Activated naive CD4-positive, alpha-beta T cell treated with anti-CD3 and anti-CD28 coated beads, Interleukin-2, amount 50 U/mL, for 16 hours (primary cell): ENCODE measurements around the gene GRIP1.
"Not testable (repeated sequence)": the region's sequence is repeated elsewhere in the genome, so short reads cannot be mapped to it uniquely, and the experiment has no call there.

Experiments
- DNase-seq: peaks from one replicate; pipeline ENCODE4 v3.0.0-alpha.2; 2020

Gene GRIP1

DNA sequence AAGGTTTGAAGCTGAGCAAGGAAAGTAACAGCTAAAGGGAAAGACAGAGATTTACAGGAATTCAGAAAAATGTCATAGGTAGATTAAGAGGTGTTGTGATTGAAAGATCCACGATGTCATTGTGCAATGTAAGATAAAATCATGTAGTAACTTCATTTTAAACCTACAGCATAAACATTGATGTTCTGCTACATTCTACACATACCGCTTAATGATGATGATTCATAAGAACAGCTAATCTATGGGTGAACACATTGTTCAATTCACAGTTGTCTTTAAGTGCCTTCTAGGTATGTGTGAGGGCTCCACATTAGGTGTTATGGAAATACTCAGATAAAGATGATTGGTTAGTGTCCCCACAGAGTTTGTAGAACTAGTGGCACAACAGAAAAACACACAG, 170.9 kb downstream of the GRIP1 start:
- no peak for DNase-seq

DNA sequence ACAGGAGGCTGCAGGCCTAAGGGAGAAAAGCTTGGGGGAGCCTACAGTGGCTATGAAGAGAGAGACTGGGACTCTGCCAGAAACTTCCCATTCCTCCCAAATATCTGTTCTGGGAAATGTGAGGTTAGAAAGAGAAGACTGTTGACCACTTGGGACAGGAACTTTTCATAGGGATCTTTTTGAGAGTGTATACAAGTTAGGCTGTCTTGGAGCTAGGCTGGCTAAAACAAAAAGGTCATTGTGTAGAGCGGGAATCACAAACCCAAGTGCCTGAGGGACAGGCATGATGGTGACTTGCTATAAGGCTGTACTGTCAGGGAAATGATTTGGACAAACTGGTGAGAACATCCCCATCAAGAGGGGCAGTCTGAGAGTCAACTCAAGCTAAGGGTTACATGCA, 175.1 kb downstream of the GRIP1 start:
- DNase-seq = no peak

DNA sequence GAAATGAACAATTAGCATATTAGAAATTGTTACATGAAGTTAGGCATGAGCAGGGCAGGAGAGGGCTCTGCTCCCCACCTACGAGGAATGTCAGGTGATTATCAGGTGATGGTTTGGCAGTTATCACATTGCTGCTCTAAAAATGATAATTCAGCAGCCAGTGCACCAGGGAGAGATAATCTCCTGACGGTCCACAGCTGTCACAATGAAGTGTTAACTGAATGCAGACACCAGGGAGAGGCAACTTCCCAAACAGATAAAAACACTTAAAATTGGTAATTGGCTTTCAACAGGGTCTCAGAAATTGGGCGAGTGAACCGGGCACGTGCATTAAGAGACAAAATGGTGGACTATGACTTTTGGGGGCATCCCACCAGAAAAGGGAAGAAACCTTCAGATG, 176.0 kb downstream of the GRIP1 start:
- DNase-seq = no peak

DNA sequence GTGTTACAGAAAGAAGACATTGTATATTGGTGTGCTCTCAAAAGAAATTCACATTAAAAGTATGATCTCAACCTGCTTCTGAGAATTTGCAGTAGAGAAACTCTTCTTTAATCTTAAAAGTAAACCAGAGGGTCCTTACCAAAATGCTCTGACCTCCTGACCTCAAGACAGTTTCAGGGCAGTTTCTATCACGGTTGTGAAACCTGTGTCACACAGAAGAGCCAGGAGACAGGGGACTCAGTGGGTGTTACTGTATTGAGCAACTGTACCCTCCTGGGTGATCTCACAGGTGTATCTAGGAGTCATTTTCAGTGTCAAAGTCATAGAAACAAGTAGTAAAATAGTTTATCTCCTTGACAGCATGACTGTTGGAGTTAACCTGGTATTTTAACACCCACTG, 178.0 kb downstream of the GRIP1 start:
- no peak for DNase-seq

DNA sequence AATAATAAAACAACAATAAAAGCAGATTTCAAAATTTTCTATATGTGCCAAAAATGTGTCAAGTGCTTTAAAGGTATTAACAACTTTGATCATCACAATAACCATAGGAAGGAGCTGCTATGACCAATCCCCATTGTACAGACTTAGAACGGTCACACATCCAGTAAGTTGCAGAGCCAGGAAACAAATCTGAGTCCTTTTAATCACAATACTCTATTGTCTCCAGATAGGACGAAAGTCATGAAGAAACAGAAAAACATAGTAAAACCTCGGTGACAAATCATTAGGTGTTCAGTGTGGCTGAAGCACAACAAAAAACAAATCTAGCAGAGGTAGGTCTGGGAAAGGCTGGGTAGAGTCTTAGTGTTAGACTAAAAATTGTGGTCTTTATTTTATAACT, 178.8 kb downstream of the GRIP1 start:
- no peak for DNase-seq

DNA sequence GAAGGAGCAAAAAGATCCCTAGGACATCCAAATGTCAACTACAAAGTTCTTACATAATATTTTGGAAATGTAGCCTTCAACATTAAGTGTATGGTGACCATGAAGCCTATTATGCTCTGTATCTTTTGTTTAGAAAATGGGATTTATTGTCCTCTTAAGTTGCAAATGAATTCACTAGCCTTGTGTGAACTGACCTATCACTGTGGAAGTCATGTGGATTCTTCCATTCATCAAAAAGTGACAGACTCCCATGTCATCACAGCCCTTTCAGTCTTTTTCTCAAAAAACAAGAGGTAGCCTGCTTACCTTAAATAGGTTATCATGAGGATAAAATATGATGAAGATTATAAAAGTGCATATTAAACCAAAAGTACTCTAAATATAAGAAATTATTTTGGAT, 179.9 kb downstream of the GRIP1 start:
- DNase-seq = no peak

DNA sequence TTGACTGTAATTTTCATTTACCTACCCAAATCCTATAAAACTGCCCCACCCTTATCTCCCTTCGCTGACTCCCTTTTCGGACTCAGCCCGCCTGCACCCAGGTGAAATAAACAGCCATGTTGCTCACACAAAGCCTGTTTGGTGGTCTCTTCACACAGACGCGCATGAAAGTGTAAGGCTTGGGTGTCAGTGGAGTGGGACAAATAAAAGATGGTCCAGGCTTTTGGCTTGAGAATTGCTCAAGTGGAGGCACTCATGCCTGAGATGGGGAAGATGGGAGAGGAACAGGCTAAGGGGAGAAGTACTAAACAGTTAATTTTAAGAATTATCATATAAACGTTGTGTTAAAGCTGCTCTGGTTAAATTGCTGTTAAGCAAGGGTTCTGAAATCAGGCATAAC, 180.8 kb downstream of the GRIP1 start:
- not testable (repeated sequence) for DNase-seq

DNA sequence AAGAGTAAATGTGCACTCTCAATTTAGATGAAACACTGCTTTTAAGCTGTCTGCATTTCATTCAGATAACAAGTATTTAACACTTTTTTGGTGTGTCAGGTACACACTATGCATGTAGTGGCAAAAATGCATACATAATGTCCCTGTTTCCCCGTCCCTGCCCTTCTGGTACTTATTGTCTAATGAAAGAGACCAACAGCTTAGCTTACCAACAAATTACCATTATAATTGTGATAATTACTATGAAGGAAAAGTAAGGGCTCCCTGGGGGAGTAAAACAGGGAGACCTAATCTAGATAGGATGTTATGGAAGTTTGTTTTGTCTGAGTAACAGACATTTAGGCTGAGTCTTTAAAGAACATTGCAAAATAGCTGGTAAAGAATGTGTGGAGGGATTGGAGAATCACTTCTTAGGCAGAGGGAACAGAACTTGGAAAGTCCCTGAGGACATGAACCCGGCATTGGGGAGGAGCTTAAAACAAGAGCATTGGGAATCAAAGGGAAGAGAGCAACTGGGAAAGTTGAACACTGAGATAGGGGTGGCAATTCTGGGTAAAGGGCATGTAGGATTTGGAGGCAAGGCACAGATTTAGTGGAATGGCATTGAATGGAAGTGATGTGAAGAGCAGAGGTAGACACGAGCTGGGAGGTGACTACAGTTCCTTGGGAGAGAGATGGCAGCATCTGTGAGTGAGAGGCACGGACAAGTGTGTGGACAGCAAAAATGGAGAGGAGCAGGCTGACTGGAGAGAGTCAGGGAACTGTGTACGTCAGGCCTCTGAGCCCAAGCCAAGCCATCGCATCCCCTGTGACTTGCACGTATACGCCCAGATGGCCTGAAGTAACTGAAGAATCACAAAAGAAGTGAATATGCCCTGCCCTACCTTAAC, 181.6 kb downstream of the GRIP1 start:
- DNase-seq = no peak

DNA sequence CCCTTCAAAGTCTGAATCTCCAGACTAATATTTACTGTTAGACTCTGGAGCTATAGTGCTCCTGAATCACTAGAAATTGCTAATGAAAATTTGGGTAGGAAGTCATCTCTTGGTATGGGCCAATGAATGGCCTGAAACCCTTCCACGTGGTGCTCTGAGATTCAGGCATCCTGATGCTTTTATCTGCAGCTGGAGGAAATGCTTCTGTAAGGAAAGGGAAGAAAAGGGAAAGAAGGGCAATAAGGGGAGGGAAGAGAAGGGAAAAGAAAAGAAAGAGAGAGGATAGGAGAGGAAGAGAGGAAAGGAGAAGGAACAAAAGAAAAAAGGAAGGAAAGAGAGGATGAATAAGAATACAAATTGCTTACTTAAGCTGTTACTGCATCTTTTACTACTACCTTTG, 182.3 kb downstream of the GRIP1 start:
- no peak for DNase-seq

DNA sequence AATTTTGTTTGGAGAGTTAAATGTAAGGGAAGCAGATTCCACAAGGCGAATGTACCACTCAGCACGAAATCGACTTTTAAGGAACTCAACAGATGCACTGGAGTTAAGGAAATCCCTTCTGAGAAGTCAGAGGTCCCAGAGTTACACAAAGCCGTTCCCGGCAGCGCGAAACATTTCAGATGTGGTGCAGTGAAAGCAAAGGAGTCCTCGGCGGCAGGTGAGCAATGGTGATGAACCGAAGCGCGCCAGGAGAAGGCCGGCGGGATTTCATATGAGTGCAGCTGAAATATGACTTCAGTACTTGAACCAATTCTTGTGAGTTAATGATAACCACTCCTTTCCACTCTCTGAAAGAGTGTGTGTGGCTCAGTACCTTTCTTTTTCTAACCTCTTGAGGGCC, 183.2 kb downstream of the GRIP1 start:
- DNase-seq = no peak

DNA sequence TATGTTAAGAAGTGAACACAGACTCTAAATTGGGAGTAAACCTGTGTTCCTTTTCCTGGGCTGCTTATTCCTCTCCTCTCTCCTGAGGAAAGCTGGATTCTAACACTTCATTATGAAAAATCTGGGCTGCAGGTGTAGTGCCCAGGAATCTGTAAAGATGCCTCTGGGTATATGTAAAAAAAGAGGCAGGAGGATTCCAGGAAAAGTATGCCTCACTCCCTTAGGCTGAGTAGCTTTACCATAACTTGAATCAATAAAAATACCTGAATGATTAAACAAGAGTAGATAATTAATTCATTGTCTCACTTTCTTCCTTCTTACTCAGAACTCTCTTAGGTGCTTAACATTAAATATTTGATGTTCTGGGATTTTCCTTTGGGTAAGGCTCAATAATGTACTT, 185.1 kb downstream of the GRIP1 start:
- DNase-seq = no peak

DNA sequence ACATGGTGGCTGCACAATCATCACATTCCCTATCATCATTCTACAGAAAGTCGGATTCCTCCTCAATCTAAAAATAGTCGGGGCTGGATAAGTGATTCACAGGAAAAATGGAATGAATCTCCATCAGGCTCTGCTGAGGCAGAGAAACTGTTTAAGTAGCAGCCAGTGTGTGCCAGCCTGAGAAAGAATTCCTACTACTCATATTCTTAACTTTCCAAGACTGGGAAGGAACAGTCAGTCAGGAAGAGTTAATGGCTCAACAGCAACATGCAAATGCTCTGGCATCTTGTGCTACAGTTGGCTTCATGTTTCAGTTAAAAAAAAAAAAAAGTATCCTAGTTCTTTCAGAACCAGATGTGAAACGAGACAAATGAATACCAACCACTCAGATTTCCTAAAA, 187.0 kb downstream of the GRIP1 start:
- DNase-seq = no peak

DNA sequence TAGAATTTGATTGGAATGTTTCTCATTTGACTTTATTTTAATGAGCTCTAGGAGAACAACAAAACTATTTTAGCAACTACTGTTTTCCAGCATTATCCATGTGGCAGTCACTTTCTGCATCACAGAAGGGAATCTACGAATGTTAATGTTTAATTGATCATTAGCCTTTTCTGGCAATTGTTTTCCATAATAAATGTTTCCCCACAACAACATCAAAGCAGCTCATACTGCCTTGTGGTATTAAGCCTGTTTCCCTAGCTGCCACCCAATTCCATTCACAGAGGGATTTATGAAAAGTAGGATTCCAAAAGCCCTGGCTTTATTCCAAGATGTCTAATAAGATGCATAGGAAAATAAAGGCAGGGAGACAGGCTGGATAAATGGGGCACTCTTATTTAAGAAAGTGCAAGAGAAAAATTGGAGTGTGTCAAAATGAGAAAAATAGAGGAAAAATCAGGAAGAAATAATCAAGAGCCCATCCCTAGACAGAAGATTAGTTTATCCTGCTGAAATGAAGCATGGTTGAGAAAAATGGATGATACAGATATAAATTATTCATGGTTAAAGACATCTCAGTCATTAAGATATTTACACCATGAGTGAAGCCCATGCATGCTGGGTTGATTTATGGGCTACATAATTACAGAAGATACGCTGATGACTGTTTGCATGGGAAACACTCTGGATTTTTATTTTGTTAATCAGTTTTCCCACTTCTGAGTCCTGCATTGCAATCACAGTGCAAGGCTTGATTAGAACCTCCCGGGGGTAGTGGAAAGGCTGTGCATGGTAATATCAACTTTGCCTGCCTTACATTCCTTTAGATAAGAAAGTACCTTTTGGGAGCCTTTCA, 196.3 kb downstream of the GRIP1 start:
- no peak for DNase-seq

DNA sequence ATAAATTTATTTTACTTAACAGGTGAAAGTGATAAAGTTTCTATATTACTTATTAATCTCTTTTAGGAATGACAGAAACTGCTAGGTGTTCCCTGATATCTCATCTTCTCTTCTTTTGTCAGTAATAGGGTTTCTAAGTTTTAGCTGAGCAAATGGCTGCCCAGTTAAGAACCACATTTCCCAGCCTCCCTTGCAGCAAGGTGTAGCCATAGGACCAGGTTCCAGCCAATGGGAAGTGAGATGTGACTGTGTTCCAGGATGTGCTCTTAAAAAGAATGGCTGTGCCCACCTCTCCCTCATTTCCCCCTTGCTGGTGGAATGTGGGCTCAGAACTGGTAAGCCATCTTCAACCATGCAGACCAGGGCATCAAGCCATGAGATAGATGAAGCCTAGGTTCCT, 210.9 kb downstream of the GRIP1 start:
- DNase-seq = no peak

DNA sequence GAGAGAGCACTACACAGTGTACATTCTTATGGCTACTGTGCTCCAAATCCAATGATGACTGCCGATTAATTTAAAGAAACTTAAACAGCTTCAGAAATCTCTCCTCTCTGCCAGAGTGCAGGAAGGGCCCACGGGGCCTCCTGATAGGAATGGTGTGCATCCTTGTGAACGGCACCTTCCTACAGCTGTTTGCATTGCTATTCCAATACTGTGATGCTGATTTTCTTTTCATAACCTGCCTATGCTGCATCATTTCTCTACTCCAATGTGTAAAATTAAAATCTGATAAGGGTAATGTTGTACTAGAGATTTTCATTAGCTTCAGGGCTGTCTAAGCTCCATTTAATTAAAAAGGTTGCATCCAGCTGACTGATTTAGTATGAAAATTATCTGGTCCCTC, 217.5 kb downstream of the GRIP1 start:
- DNase-seq = no peak

DNA sequence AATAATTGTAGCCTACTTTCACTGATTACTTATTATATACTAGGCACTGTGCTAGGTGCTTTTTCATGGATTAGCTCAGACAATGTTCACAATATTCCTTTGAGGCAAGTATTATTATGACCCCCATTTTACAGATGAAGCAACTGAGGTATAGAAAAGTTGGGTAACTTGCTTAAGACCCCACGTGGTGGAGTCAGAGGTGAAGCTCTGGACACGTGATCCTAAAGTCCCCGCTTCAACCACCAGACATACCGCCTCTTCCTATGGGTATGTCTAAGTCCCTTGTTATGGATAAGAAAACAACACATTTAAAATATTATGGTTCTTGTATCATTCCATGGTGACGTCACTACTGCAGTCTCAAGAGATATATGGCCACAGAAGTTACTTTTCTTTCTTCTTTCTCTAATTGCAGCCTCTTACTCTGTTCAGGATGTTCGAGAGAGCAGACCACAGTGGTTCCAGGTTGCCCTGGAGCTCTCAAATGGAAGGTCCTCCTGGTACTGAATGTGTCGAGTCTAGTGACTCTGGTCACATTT, 218.9 kb downstream of the GRIP1 start:
- DNase-seq = no peak

DNA sequence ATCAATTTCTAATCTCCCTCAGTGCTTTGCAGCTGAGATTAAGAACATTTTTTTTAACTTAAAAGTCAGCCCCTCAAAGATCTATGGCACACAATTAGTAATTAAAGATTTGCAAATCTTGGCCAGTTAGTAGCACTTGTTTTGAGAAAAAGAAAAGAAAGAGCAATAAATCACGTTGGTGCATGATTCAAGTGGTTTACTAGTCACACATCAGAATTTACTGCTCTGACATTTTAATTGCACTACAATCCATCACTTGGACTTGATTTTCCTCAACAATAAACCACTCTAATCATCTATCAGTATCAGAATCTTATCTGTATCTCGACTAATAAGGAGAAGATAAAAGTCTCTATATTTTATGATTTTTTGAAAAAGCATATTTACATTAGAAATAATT, 222.3 kb downstream of the GRIP1 start:
- no peak for DNase-seq

DNA sequence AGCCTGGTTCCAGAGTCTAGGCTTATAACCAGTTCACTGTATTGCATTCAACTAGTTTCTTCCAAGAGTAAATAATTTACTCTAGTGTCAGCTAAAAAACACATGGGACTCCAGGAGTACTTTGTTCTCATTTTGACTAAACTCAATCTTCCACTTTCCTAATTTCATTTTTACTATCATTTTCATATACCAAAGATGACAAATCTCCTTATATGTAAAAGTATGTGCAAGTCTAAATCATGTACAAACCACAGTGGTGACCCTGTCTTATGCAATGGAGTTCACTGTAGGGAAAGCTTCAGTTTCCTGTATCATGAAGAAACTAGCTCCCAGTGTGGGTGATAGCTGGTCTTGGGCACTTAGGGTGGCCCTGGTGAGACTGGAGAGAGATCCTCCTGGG, 225.0 kb downstream of the GRIP1 start:
- no peak for DNase-seq

DNA sequence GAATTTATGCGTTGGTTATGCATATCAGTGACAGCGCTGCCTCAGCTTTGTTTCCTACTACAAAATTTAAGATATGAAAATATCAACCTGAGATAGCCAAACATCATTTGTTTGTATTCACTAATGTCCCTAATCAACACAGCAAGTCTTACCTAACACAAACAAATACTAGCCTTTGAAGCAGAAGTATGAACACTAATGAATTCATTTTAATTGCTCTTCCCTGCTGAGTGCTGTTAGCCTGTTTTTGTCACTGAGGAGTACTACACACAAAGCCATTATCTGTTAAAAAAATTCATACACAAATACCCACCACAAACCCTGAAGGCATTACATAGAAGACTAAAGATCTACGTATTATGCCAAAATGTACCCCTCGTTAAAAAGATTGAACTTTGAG, 225.8 kb downstream of the GRIP1 start:
- DNase-seq = no peak

DNA sequence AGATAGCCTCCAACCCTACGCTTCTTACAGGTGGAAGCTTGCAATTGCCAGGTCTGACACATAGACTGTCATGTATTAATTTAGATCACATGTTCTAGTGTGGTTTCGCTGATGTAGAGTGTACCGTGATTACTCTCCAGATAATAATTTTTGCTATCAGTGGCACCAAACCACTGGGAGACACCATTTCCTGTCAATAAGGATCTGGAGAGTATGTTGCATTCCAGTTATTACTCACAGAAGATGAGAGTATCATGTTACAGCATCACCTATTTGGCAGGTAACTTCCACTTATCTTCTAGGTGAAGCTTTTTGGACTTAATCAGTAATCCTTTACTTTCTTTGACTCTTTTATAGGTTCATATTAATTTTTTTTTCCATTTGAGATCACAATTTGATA, 229.3 kb downstream of the GRIP1 start:
- DNase-seq = no peak

DNA sequence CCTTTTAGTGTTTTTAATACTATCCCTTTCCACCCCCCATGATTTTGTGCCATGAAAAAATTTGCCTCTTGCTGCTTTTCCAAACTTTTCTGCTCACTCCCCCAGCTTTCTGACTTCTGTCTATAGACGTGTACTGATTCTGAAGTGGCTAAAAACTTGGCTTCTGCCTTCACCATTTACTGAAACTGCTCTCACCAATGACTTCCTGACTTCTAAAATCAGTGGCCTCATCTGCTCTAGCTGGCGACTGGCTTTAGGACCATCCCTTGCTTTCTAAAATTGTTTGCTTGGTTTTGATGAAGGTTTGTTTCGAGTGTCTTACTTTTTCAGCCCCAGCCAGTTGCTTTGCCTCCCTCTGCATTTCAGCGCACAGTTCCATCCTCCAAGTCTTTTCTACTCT, 231.2 kb downstream of the GRIP1 start:
- no peak for DNase-seq

DNA sequence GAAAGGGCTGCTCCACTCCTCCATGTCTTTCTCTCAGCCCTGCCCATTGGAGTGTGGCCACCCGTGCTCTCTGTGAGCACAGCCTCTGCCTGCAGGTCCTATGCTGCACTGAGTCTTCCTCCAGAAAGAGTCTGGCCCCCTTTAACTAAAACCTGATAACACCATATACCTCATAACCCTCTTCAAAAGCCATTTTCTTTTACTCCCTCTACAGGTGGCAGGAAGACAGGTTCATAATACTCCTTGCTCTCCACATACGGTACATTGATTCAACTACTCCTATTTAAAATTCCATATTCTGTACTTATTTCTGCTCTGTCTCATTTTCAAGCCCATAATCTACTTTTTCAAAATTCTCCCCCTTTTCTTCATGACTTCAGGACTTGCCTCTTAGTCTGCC, 232.6 kb downstream of the GRIP1 start:
- no peak for DNase-seq

DNA sequence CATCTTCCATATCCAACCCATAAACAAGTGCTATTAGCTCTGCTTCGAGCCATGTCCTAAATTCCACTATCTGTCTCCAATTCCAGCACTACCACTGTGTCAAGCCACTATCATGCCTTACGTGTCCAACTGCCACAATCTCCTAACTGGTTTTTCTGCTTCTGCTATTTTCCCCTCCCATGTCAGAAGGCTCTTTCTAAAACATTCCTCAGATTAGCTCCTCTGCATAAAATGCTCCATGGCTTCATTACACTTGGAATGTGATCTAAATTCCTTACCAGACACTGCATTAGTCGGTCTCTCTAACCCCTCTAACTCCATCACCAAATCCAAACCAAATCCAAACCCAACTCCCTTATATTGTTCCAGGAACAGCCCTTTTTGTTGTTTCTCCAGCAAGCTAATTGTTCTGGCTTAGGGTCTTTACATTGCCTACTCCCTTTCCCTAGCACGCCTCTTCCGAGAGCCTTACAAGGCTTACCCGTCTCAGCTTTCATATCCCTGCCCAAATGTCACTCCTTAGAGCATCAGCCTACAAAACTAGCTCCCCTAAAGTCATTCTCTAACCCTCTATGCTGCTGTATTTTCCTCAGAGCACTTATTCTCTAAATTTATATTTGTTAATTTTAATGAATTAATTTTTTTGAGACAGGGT, 236.8 kb downstream of the GRIP1 start:
- no peak for DNase-seq

DNA sequence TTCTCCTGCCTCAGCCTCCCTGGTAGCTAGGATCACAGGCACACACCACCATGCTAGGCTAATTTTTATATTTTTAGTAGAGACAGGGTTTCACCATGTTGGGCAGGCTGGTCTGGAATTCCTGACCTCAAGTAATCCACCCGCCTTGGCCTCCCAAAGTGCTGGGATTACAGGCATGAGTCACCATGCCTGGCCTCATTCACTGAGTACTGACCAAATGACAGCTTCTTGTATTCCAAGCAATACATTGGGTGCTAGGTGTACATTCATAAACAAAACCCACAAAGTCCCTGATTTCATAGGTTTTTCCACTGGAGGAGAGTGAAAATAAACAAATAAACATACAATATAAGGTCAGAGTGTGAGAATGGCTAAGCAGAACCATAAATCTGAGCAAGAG, 240.3 kb downstream of the GRIP1 start:
- DNase-seq = no peak
